HepG2 (cell line): ENCODE data around the gene SEMA4B. TPM values are rescaled to one million over a fixed set of nuclear protein-coding genes. Genes with fewer than 3 reads are reported as not detected.

Experiments
- DNMT1 ChIP-seq: sonication (generic); formaldehyde crosslinking; IDR thresholded peaks from 2 replicates; pipeline ENCODE4 v1.5.1; 2020; ENCODE audit warnings: mild to moderate bottlenecking, missing genetic modification reagents
- GPN1 ChIP-seq: sonication (generic); formaldehyde crosslinking; IDR thresholded peaks from 2 replicates; pipeline ENCODE4 v1.5.1; 2020; ENCODE audit warnings: missing genetic modification reagents, borderline replicate concordance
- HMGXB3 ChIP-seq: sonication (generic); formaldehyde crosslinking; IDR thresholded peaks from 2 replicates; pipeline ENCODE4 v1.4.0; 2020; ENCODE audit warnings: missing genetic modification reagents, borderline replicate concordance
- MXD4 ChIP-seq: IDR thresholded peaks from 2 replicates; pipeline ENCODE4 v1.6.1; 2016; ENCODE audit warnings: mild to moderate bottlenecking, missing biosample characterization, missing genetic modification reagents
- NFYC ChIP-seq: IDR thresholded peaks from 2 replicates; pipeline ENCODE4 v1.6.1; 2016; ENCODE audit warnings: missing genetic modification reagents, missing compliant biosample characterization
- PHB2 ChIP-seq: fragments of 450-650 bp; IDR thresholded peaks from 2 replicates; pipeline ENCODE4 v1.6.1; 2018; ENCODE audit not compliant: partially characterized antibody
- SMAD1 ChIP-seq: sonication (generic); formaldehyde crosslinking; IDR thresholded peaks from 2 replicates; pipeline ENCODE4 v1.4.0; 2020; ENCODE audit warnings: missing genetic modification reagents, low read depth, mild to moderate bottlenecking, borderline replicate concordance
- SMAD9 ChIP-seq: sonication (generic); formaldehyde crosslinking; IDR thresholded peaks from 2 replicates; pipeline ENCODE4 v1.5.1; 2020; ENCODE audit warnings: mild to moderate bottlenecking, missing genetic modification reagents
- TBX2 ChIP-seq: sonication (generic); formaldehyde crosslinking; IDR thresholded peaks from 2 replicates; pipeline ENCODE4 v1.5.0; 2020; ENCODE audit warnings: missing genetic modification reagents, mild to moderate bottlenecking, borderline replicate concordance
- YEATS2 ChIP-seq: sonication (generic); formaldehyde crosslinking; IDR thresholded peaks from 2 replicates; pipeline ENCODE4 v1.4.0; 2020; ENCODE audit warnings: missing genetic modification reagents, borderline replicate concordance
- ZFP36L2 ChIP-seq: sonication (generic); formaldehyde crosslinking; IDR thresholded peaks from 2 replicates; pipeline ENCODE4 v1.4.0; 2020; ENCODE audit warnings: missing genetic modification reagents
- ZNF274 ChIP-seq: sonication (generic); formaldehyde crosslinking; IDR thresholded peaks from 2 replicates; pipeline ENCODE4 v1.5.1; 2020; ENCODE audit warnings: mild to moderate bottlenecking, missing genetic modification reagents
- ZNF512 ChIP-seq: sonication (generic); formaldehyde crosslinking; IDR thresholded peaks from 2 replicates; pipeline ENCODE4 v1.4.0; 2020; ENCODE audit warnings: mild to moderate bottlenecking, missing genetic modification reagents
- ZNF574 ChIP-seq: sonication (generic); formaldehyde crosslinking; IDR thresholded peaks from 2 replicates; pipeline ENCODE4 v1.4.0; 2020; ENCODE audit warnings: missing genetic modification reagents
- ZNF678 ChIP-seq: sonication (generic); formaldehyde crosslinking; IDR thresholded peaks from 2 replicates; pipeline ENCODE4 v1.4.0; 2020; ENCODE audit warnings: mild to moderate bottlenecking, missing genetic modification reagents
- ZNF740 ChIP-seq: sonication (generic); formaldehyde crosslinking; IDR thresholded peaks from 2 replicates; pipeline ENCODE4 v1.4.0; 2020; ENCODE audit warnings: missing genetic modification reagents
- ZNF841 ChIP-seq: sonication (generic); formaldehyde crosslinking; IDR thresholded peaks from 2 replicates; pipeline ENCODE4 v1.8.1; 2023; ENCODE audit warnings: missing genetic modification reagents, borderline replicate concordance
- polyA plus RNA-seq, 8 experiments: library from polyadenylated mRNA; depleted of rRNA in 3 of 8; stranded (reverse) in 7 of 8; unstranded in 1 of 8; fragments of >200 nt; fragmentation: Illumina TruSeq in 4 of 8; extraction: Trizol in 4 of 8; gene quantifications; 2 replicates each; pipeline versions ENCODE4 v1.2.1 to v1.2.3, GENCODE V29; 2011 to 2016; ENCODE audit warnings: low read depth in 4 of 8, missing spikeins in 1 of 8, mixed read lengths in 1 of 8; ENCODE audit not compliant: insufficient read depth in 1 of 8
- total RNA-seq, 5 experiments: library from RNA; depleted of rRNA; stranded (reverse); fragments of >200 nt; fragmentation: Illumina TruSeq; extraction: Trizol; gene quantifications; 2 replicates each; pipeline ENCODE4 v1.2.3, GENCODE V29; 2016; ENCODE audit warnings: low read depth in 1 of 5
- TF ChIP-seq, protein P1 (sequence below): sonication (generic); formaldehyde crosslinking; IDR thresholded peaks from 2 replicates; pipeline ENCODE4 v1.8.1; 2023; ENCODE audit warnings: mild to moderate bottlenecking, missing genetic modification reagents

Gene SEMA4B
- total and polyA plus RNA-seq, 2 of the 13 experiments (the other 11 are each of a cell fraction or from before 2014, with no cell fraction given): 2.1 to 17.0 TPM

GRCh38 chr15:90165659-90166489 is 35.3 kb upstream of the SEMA4B start (continued):
- TF ChIP-seq ZNF574 (peak; percentile 58; the same call in 1 of the 2 replicates), ZNF740 (CRISPR knock-in tag) (no peak), HMGXB3 (CRISPR knock-in tag) (peak; percentile 45; the same call in 1 of the 2 replicates), ZNF678 (CRISPR knock-in tag) (no peak), DNMT1 (CRISPR knock-in tag) (no peak), MXD4 (CRISPR knock-in tag) (peak; percentile 63; the same call in 1 of the 2 replicates), GPN1 (CRISPR knock-in tag) (no peak), SMAD1 (CRISPR knock-in tag) (no peak), TBX2 (peak; percentile 90), SMAD9 (CRISPR knock-in tag) (no peak), NFYC (CRISPR knock-in tag) (no peak), ZNF274 (CRISPR knock-in tag) (peak; percentile 76), ZNF841 (CRISPR knock-in tag) (no peak), ZNF512 (CRISPR knock-in tag) (no peak), ZFP36L2 (CRISPR knock-in tag) (no peak), PHB2 (no peak), YEATS2 (peak; percentile 76; the same call in 1 of the 2 replicates)
- TF ChIP-seq, protein P1, sequence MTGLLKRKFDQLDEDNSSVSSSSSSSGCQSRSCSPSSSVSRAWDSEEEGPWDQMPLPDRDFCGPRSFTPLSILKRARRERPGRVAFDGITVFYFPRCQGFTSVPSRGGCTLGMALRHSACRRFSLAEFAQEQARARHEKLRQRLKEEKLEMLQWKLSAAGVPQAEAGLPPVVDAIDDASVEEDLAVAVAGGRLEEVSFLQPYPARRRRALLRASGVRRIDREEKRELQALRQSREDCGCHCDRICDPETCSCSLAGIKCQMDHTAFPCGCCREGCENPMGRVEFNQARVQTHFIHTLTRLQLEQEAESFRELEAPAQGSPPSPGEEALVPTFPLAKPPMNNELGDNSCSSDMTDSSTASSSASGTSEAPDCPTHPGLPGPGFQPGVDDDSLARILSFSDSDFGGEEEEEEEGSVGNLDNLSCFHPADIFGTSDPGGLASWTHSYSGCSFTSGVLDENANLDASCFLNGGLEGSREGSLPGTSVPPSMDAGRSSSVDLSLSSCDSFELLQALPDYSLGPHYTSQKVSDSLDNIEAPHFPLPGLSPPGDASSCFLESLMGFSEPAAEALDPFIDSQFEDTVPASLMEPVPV: no peak
